DMS53 treated with DMSO at 0.1 percent for 48 hours (cell line): ENCODE results near the gene RBM14.
"Not testable (repeated sequence)": the region's sequence is repeated elsewhere in the genome, so short reads cannot be mapped to it uniquely, and the experiment has no call there.

Experiments used
- DNase-seq: peaks from one replicate; lab custom pipeline; 2025; ENCODE audit not compliant: unreplicated experiment; lab: John Stamatoyannopoulos, UW

Gene RBM14

GRCh38 chr11:66631883-66632282 is 15.5 kb downstream of the RBM14 start:
- DNase-seq = no peak

GRCh38 chr11:66632952-66633351 is 16.5 kb downstream of the RBM14 start:
- no peak for DNase-seq

- no peak for DNase-seq
Measured at GRCh38 chr11:66636411-66636810, 20.0 kb downstream of the RBM14 start.

- DNase-seq = no peak
Measured at GRCh38 chr11:66637557-66638176, 21.2 kb downstream of the RBM14 start.

GRCh38 chr11:66638177-66639065 is 22.0 kb downstream of the RBM14 start, which contains the start of gene RBM4:
TSS of gene RBM4 (plus strand) at chr11:66638703. CDS start at chr11:66639712, 1,009 bp downstream.
- peak; percentile 100 for DNase-seq

GRCh38 chr11:66639066-66639813 is 22.8 kb downstream of the RBM14 start:
- DNase-seq = peak; percentile 48

GRCh38 chr11:66639814-66640340 is 23.4 kb downstream of the RBM14 start:
- not testable (repeated sequence) for DNase-seq

- DNase-seq = no peak
Measured at GRCh38 chr11:66641834-66642233, 25.4 kb downstream of the RBM14 start.

GRCh38 chr11:66643745-66644437 is 27.5 kb downstream of the RBM14 start:
- DNase-seq = no peak

- no peak for DNase-seq
Measured at GRCh38 chr11:66646828-66647227, 30.4 kb downstream of the RBM14 start.

- no peak for DNase-seq
Measured at GRCh38 chr11:66649903-66650302, 33.5 kb downstream of the RBM14 start.

- DNase-seq = no peak
Measured at GRCh38 chr11:66651016-66651415, 34.6 kb downstream of the RBM14 start.

GRCh38 chr11:66652651-66653050 is 36.2 kb downstream of the RBM14 start:
- no peak for DNase-seq

GRCh38 chr11:66653123-66653522 is 36.7 kb downstream of the RBM14 start:
- DNase-seq = no peak

GRCh38 chr11:66659763-66660162 is 43.3 kb downstream of the RBM14 start:
- DNase-seq = no peak

- DNase-seq = no peak
Measured at GRCh38 chr11:66663741-66664296, 47.4 kb downstream of the RBM14 start.

GRCh38 chr11:66665369-66665768 is 48.9 kb downstream of the RBM14 start:
- DNase-seq = no peak

- DNase-seq = no peak
Measured at GRCh38 chr11:66670816-66671215, 54.4 kb downstream of the RBM14 start.

- no peak for DNase-seq
Measured at GRCh38 chr11:66674964-66675602, 58.7 kb downstream of the RBM14 start.
